WTC11 (cell line): Measurements from ENCODE around the gene TMEM95. TPM values are rescaled to one million over a fixed set of nuclear protein-coding genes. Genes with fewer than 3 reads are reported as not detected.

ENCODE experiments used
- AR ChIP-seq: fragments of 250-450 bp; sonication (Bioruptor Pico); IDR thresholded peaks from 2 replicates; pipeline ENCODE4 v1.9.0; 2021; ENCODE audit warnings: mild to moderate bottlenecking
- ATF2 ChIP-seq: sonication (generic); formaldehyde crosslinking; IDR thresholded peaks from 2 replicates; pipeline ENCODE4 v1.8.1; 2022; ENCODE audit warnings: low read depth, missing genetic modification reagents, borderline replicate concordance
- CBFB ChIP-seq: sonication (generic); formaldehyde crosslinking; IDR thresholded peaks from 2 replicates; pipeline ENCODE4 v1.8.1; 2022; ENCODE audit warnings: mild to moderate bottlenecking, low read depth, missing genetic modification reagents
- E2F5 ChIP-seq: sonication (generic); formaldehyde crosslinking; IDR thresholded peaks from 2 replicates; pipeline ENCODE4 v1.8.1; 2022; ENCODE audit warnings: mild to moderate bottlenecking, moderate library complexity, missing genetic modification reagents
- ESRRA ChIP-seq: sonication (generic); formaldehyde crosslinking; IDR thresholded peaks from 2 replicates; pipeline ENCODE4 v1.8.1; 2022; ENCODE audit warnings: mild to moderate bottlenecking, missing genetic modification reagents, borderline replicate concordance
- FOXK1 ChIP-seq: sonication (generic); formaldehyde crosslinking; IDR thresholded peaks from 2 replicates; pipeline ENCODE4 v1.8.0; 2022; ENCODE audit warnings: mild to moderate bottlenecking, moderate library complexity, missing genetic modification reagents
- GTF2I ChIP-seq: fragments of 250-450 bp; sonication (Bioruptor Pico); conservative IDR thresholded peaks from 2 replicates; pipeline ENCODE4 v1.4.0; 2021; ENCODE audit warnings: mild to moderate bottlenecking
- JAZF1 ChIP-seq: fragments of 250-450 bp; sonication (Bioruptor Pico); IDR thresholded peaks from 2 replicates; pipeline ENCODE4 v1.9.0; 2021; ENCODE audit warnings: moderate library complexity, mild to moderate bottlenecking, inconsistent platforms
- MAX ChIP-seq: sonication (generic); formaldehyde crosslinking; IDR thresholded peaks from 2 replicates; pipeline ENCODE4 v1.8.0; 2022; ENCODE audit warnings: mild to moderate bottlenecking, missing genetic modification reagents
- NFATC4 ChIP-seq: fragments of 250-450 bp; sonication (Bioruptor Pico); IDR thresholded peaks from 2 replicates; pipeline ENCODE4 v1.9.0; 2021; ENCODE audit warnings: mild to moderate bottlenecking
- OVOL2 ChIP-seq: fragments of 250-450 bp; sonication (Bioruptor Pico); IDR thresholded peaks from 2 replicates; pipeline ENCODE4 v1.9.0; 2021; ENCODE audit warnings: mild to moderate bottlenecking, borderline replicate concordance
- PREB ChIP-seq: sonication (generic); formaldehyde crosslinking; IDR thresholded peaks from 2 replicates; pipeline ENCODE4 v1.8.1; 2022; ENCODE audit warnings: mild to moderate bottlenecking, missing genetic modification reagents, moderate library complexity, borderline replicate concordance
- PRRX2 ChIP-seq: fragments of 250-450 bp; sonication (Bioruptor Pico); IDR thresholded peaks from 2 replicates; pipeline ENCODE4 v1.8.0; 2021; ENCODE audit warnings: mild to moderate bottlenecking
- SMAD4 ChIP-seq: sonication (generic); formaldehyde crosslinking; IDR thresholded peaks from 2 replicates; pipeline ENCODE4 v1.8.0; 2022; ENCODE audit warnings: mild to moderate bottlenecking, missing genetic modification reagents
- SP1 ChIP-seq: sonication (generic); formaldehyde crosslinking; conservative IDR thresholded peaks from 2 replicates; pipeline ENCODE4 v1.8.1; 2022; ENCODE audit warnings: missing genetic modification reagents
- TEAD4 ChIP-seq: sonication (generic); formaldehyde crosslinking; IDR thresholded peaks from 2 replicates; pipeline ENCODE4 v1.8.0; 2022; ENCODE audit warnings: mild to moderate bottlenecking, missing genetic modification reagents
- ZNF138 ChIP-seq: sonication (generic); formaldehyde crosslinking; conservative IDR thresholded peaks from 2 replicates; pipeline ENCODE4 v1.8.1; 2022; ENCODE audit warnings: mild to moderate bottlenecking, moderate library complexity, missing genetic modification reagents
- ZNF416 ChIP-seq: fragments of 250-450 bp; sonication (Bioruptor Pico); IDR thresholded peaks from 2 replicates; pipeline ENCODE4 v1.9.0; 2021; ENCODE audit warnings: mild to moderate bottlenecking, inconsistent platforms
- ZNF532 ChIP-seq: fragments of 250-450 bp; sonication (Bioruptor Pico); IDR thresholded peaks from 2 replicates; pipeline ENCODE4 v1.9.0; 2021; ENCODE audit warnings: mild to moderate bottlenecking, borderline replicate concordance
- total RNA-seq: library from RNA; stranded (reverse); gene quantifications from 3 replicates; pipeline ENCODE4 v1.2.3, GENCODE V29; 2021
- TF ChIP-seq, protein P1 (sequence below): sonication (generic); formaldehyde crosslinking; IDR thresholded peaks from 2 replicates; pipeline ENCODE4 v1.8.0; 2023; ENCODE audit warnings: missing genetic modification reagents, mild to moderate bottlenecking, borderline replicate concordance
- TF ChIP-seq, protein P2 (sequence below): sonication (generic); formaldehyde crosslinking; IDR thresholded peaks from 2 replicates; pipeline ENCODE4 v1.8.1; 2023; ENCODE audit warnings: mild to moderate bottlenecking, missing genetic modification reagents, moderate library complexity

The TMEM95 gene
- total RNA-seq, 1 experiment from 2014 or later, result not detected

DNA sequence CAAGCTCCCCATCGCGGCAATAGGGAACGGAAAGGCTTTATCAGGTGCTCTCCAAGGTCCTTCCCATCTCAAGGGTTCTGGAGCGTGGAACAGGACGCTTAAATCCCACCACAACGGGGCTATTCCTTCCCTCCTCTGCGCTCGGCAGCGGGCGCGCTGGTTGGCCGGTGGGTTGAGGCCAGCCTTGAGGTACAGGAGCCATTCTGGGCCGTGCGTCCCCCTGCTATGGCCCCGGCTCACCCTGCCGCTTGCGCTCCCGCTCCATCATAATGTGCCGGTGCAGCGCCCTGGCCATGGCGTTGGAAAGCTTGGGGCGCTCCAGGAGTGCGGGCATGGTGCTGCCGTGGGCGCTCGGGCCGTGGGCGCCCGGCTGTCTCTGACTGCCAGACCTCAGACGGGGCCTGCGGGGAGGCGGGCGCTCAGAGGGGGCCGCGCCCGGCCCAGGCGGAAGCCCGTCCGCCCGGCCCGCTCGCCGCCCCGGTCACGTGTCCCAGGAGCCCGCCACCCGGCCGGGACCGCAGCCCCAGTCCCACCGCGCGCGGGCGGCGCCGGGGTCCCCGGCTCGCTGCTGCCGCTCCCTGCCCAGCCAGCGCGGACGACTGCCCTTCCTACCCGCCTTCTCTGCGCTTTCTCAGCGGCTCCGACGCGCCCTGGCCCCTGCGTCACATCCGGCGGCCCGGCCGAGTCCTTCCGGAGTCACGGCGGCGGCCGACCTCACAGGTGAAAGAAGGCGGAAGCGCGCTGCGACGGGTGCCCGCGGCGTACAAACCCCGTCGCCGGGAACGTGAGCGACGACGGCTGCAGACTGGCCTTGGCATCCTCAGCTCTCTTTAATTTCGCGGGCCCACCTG, 40.0 kb upstream of the TMEM95 start, which contains the start of gene GPS2 (continued):
- TF ChIP-seq ATF2, result no peak
- no peak for TF ChIP-seq GTF2I (CRISPR knock-in tag)
- peak; percentile 44; the same call in 1 of the 2 replicates for TF ChIP-seq TEAD4
- TF ChIP-seq NFATC4 (CRISPR knock-in tag), result no peak
- no peak for TF ChIP-seq PREB (CRISPR knock-in tag)
- TF ChIP-seq ESRRA (CRISPR knock-in tag), result no peak
- TF ChIP-seq, protein P1, sequence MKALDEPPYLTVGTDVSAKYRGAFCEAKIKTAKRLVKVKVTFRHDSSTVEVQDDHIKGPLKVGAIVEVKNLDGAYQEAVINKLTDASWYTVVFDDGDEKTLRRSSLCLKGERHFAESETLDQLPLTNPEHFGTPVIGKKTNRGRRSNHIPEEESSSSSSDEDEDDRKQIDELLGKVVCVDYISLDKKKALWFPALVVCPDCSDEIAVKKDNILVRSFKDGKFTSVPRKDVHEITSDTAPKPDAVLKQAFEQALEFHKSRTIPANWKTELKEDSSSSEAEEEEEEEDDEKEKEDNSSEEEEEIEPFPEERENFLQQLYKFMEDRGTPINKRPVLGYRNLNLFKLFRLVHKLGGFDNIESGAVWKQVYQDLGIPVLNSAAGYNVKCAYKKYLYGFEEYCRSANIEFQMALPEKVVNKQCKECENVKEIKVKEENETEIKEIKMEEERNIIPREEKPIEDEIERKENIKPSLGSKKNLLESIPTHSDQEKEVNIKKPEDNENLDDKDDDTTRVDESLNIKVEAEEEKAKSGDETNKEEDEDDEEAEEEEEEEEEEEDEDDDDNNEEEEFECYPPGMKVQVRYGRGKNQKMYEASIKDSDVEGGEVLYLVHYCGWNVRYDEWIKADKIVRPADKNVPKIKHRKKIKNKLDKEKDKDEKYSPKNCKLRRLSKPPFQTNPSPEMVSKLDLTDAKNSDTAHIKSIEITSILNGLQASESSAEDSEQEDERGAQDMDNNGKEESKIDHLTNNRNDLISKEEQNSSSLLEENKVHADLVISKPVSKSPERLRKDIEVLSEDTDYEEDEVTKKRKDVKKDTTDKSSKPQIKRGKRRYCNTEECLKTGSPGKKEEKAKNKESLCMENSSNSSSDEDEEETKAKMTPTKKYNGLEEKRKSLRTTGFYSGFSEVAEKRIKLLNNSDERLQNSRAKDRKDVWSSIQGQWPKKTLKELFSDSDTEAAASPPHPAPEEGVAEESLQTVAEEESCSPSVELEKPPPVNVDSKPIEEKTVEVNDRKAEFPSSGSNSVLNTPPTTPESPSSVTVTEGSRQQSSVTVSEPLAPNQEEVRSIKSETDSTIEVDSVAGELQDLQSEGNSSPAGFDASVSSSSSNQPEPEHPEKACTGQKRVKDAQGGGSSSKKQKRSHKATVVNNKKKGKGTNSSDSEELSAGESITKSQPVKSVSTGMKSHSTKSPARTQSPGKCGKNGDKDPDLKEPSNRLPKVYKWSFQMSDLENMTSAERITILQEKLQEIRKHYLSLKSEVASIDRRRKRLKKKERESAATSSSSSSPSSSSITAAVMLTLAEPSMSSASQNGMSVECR (CRISPR knock-in tag), result 0 out of 2 replicates have a peak, but pooled peaks have one; percentile 81
- TF ChIP-seq FOXK1 (CRISPR knock-in tag), result peak; percentile 96
- TF ChIP-seq MAX, result peak; percentile 45; the same call in 1 of the 2 replicates
- TF ChIP-seq, protein P2, sequence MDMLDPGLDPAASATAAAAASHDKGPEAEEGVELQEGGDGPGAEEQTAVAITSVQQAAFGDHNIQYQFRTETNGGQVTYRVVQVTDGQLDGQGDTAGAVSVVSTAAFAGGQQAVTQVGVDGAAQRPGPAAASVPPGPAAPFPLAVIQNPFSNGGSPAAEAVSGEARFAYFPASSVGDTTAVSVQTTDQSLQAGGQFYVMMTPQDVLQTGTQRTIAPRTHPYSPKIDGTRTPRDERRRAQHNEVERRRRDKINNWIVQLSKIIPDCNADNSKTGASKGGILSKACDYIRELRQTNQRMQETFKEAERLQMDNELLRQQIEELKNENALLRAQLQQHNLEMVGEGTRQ (CRISPR knock-in tag), result peak; percentile 86
- TF ChIP-seq AR (CRISPR knock-in tag), result no peak; the same call in 1 of the 2 replicates
- 0 out of 2 replicates have a peak, but pooled peaks have one; percentile 77 for TF ChIP-seq CBFB (CRISPR knock-in tag)
- no peak for TF ChIP-seq PRRX2 (CRISPR knock-in tag)
- no peak for TF ChIP-seq SMAD4 (CRISPR knock-in tag)
- peak; percentile 79; the same call in 1 of the 2 replicates for TF ChIP-seq E2F5 (CRISPR knock-in tag)
- no peak for TF ChIP-seq ZNF138 (CRISPR knock-in tag)
- TF ChIP-seq ZNF532 (CRISPR knock-in tag), result 0 out of 2 replicates have a peak, but pooled peaks have one; percentile 65
- TF ChIP-seq ZNF416 (CRISPR knock-in tag), result peak; percentile 74; the same call in 1 of the 2 replicates
- no peak for TF ChIP-seq JAZF1 (CRISPR knock-in tag)
- peak; percentile 92 for TF ChIP-seq SP1 (CRISPR knock-in tag)
- TF ChIP-seq OVOL2, result no peak
